GM19452 (cell line): ENCODE results near the gene IFI16.
"Not testable (repeated sequence)": the region's sequence is repeated elsewhere in the genome, so short reads cannot be mapped to it uniquely, and the experiment has no call there.

Experiments
- ATAC-seq: cut with Tn5 transposase; IDR thresholded peaks from one replicate; pipeline ENCODE4 v1.9.1; 2021; ENCODE audit not compliant: unreplicated experiment

The IFI16 gene

DNA sequence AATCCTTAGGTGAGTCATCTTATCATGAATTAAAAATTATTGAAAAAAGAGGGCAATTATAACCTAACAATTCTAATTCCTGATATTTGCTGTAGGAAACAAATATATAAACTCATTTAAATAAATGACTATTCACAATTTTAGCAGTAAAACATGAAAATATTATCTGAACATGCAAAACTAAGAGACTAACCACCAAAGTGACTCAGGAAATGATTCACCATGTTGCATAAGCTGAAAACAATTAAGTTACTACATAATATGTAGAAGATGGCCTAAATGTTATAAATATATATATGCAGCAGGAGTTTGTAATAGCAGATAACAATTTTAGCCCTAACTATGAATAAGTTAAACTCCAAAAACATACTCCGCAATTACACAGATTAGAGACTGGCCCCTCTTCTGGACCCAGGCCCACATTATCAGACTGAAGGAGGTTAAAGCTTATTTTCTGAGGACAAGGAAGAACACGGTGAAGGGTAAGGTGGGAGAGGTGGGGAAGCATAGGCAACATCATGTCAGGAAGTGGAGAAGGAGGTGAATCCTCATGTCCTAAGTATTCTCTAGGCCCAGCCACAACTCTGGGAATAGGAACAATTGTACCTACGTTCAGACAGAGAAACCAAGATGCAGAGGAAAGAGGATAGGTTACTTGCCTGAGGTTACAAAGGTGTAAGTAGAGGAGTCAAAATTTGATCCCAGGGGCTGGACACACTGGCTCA, 82.5 kb downstream of the IFI16 start:
- no peak for ATAC-seq

- no peak for ATAC-seq
These were observed 88.9 kb downstream of the IFI16 start for GRCh38 chr1:159098596-159098995.

DNA sequence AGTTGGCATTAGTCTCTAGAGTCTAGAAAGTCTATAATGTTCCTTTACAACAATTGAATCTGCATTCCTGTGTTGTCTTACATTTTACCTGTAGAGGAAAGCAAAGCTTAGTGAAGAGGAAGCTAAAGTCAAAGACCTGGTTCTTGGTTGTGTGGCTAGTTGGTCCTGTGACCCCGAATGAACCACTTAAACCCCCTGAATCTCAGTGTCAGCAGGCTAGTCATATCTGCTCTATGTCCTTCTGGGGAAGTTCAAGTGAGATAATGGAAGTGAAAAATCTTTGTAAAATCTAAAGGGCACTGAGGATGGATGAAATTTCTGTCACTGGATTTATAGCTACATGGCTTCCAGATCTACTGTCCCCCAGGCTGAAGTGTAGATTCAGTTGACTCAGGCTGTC, 90.9 kb downstream of the IFI16 start:
- no peak for ATAC-seq

GRCh38 chr1:159103021-159103420, 93.3 kb downstream of the IFI16 start:
- ATAC-seq, result not testable (repeated sequence)
